ENCODE data around the gene PHLDA3. TPM values are rescaled to one million over a fixed set of nuclear protein-coding genes. Genes with fewer than 3 reads are reported as not detected.

PHLDA3 gene
- total and polyA plus RNA-seq, 4 donors: 0.36 to 2.2 (median 1.0) TPM

GRCh38 chr1:201427963-201428362, 41.0 kb downstream of the PHLDA3 start:
- no peaks in the 10 kb centered on the region for H3K27me3 ChIP-seq (ENCODE audit: control insufficient read depth in 4 of 4, insufficient read depth in 4 of 4, low read length in 3 of 4)
- no peak overlapping the region for H3K4me3 ChIP-seq (ENCODE audit: low read depth in 1 of 3, low read length in 3 of 3)
- no peaks in the 10 kb centered on the region for H3K9me3 ChIP-seq (ENCODE audit: control insufficient read depth in 4 of 4, low read length in 3 of 4)
- TF ChIP-seq EGR1 (IDR thresholded peaks at IDR 0.05; ENCODE audit: low read depth in 2 of 2) (no peak), NR2F2 (IDR thresholded peaks at IDR 0.05) (no peak), FOXA2 (IDR thresholded peaks at IDR 0.05) (no peak), FOXA1 (IDR thresholded peaks at IDR 0.05) (no peak), JUND (IDR thresholded peaks at IDR 0.05) (no peak), RXRA (IDR thresholded peaks at IDR 0.05) (no peak), RAD21 (IDR thresholded peaks at IDR 0.05) (no peak), GABPA (IDR thresholded peaks at IDR 0.05 in 1 of 2, conservative IDR thresholded peaks at IDR 0.05 in 1 of 2) (no peak), ATF3 (IDR thresholded peaks at IDR 0.05) (no peak), HNF4G (IDR thresholded peaks at IDR 0.05) (no peak), MAX (IDR thresholded peaks at IDR 0.05) (no peak), REST (IDR thresholded peaks at IDR 0.05) (no peak), SP1 (IDR thresholded peaks at IDR 0.05) (no peak), ZBTB33 (IDR thresholded peaks at IDR 0.05) (no peak), CTCF (IDR thresholded peaks at IDR 0.05; ENCODE audit: low read depth, low read length, missing input control) (no peak), YY1 (IDR thresholded peaks at IDR 0.05) (no peak), TAF1 (conservative IDR thresholded peaks at IDR 0.05) (no peak)
- H3K9ac ChIP-seq (ENCODE audit: low read depth in 1 of 2, low read length in 2 of 2): no peak overlapping the region
- no peak overlapping the region for H3K27ac ChIP-seq (ENCODE audit: low read depth in 1 of 2, low read length in 2 of 2)
- 63% methylated on average over 6 of the region's 6 CpGs for WGBS
- no peaks in the 10 kb centered on the region for H3K4me1 ChIP-seq (ENCODE audit: control insufficient read depth in 4 of 4, insufficient read depth in 4 of 4, low read length in 3 of 4)
- H3K36me3 ChIP-seq (ENCODE audit: control insufficient read depth in 4 of 4, insufficient read depth in 3 of 4, low read depth in 1 of 4, low read length in 3 of 4): no peaks in the 10 kb centered on the region
- no peak for DNase-seq (ENCODE audit: low spot score)
